ENCODE data around the gene FUS.

DNA sequence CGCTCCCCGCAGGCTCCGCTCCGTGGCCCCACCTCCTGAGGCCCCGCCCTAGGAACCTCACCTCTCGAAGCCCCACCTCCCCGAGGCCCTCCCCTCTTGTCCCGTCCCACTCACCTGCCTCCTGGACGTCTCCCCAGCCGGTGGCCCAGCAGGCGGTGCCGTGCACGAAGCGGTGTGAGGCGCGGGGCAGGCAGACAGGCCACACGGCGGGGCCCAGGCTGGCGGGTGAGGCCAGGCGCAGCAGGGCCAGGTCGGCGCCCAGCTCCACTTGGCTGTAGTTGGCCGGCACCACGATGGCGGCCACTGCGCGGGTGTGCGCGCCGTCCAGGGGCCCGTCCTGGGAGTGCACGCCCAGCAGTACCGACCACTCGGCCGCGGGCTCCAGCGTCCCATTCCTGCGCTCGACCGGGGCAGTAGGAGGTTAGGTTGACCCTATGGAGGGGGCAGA, 31.6 kb upstream of the FUS start:
- TF ChIP-seq POLR2AphosphoS5 (IDR thresholded peaks at IDR 0.05; ENCODE audit: low read depth, low read length) (no peak), HDAC2 (IDR thresholded peaks at IDR 0.05; ENCODE audit: borderline replicate concordance in 1 of 2, low read depth in 2 of 2, low read length in 2 of 2) (peak in 1 of 2 experiments; percentile 52; a peak in 1 of 4 replicates), POLR2A (IDR thresholded peaks at IDR 0.05; ENCODE audit: control extremely low read depth in 1 of 2, low read depth in 2 of 2, low read length in 2 of 2) (no peak), TBP (IDR thresholded peaks at IDR 0.05; ENCODE audit: low read depth, low read length) (no peak), RAD21 (IDR thresholded peaks at IDR 0.05 in 1 of 2, conservative IDR thresholded peaks at IDR 0.05 in 1 of 2; ENCODE audit: low read depth in 2 of 2, low read length in 2 of 2) (0 out of 4 replicates have a peak, but pooled peaks of 1 of the 2 experiments have one; percentile 6), SIX5 (IDR thresholded peaks at IDR 0.05; ENCODE audit: low read depth, low read length) (no peak), NANOG (IDR thresholded peaks at IDR 0.05; ENCODE audit: insufficient read depth, low read depth, low read length, poor library complexity, severe bottlenecking) (no peak), TCF12 (IDR thresholded peaks at IDR 0.05; ENCODE audit: low read depth, low read length) (no peak), MAFK (IDR thresholded peaks at IDR 0.05; ENCODE audit: low read depth, low read length) (no peak), CREB1 (IDR thresholded peaks at IDR 0.05) (no peak), CHD1 (IDR thresholded peaks at IDR 0.05; ENCODE audit: low read depth, low read length) (no peak)
- TF ChIP-seq, protein P1, sequence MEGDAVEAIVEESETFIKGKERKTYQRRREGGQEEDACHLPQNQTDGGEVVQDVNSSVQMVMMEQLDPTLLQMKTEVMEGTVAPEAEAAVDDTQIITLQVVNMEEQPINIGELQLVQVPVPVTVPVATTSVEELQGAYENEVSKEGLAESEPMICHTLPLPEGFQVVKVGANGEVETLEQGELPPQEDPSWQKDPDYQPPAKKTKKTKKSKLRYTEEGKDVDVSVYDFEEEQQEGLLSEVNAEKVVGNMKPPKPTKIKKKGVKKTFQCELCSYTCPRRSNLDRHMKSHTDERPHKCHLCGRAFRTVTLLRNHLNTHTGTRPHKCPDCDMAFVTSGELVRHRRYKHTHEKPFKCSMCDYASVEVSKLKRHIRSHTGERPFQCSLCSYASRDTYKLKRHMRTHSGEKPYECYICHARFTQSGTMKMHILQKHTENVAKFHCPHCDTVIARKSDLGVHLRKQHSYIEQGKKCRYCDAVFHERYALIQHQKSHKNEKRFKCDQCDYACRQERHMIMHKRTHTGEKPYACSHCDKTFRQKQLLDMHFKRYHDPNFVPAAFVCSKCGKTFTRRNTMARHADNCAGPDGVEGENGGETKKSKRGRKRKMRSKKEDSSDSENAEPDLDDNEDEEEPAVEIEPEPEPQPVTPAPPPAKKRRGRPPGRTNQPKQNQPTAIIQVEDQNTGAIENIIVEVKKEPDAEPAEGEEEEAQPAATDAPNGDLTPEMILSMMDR (IDR thresholded peaks at IDR 0.05; ENCODE audit: control extremely low read depth in 1 of 3, insufficient read depth in 1 of 3, low read depth in 1 of 3, low read length in 3 of 3), result no peak
